Measurements from ENCODE around the gene SPTBN1. TPM values are rescaled to one million over a fixed set of nuclear protein-coding genes. Genes with fewer than 3 reads are reported as not detected.

SPTBN1 gene
- total and polyA plus RNA-seq, 2 of the 13 experiments (the other 11 are each of a cell fraction or from before 2014, with no cell fraction given) = 123 to 299 TPM

- TF ChIP-seq FOXA1 (IDR thresholded peaks at IDR 0.05) = peak; percentile 75
- peak; percentile 96 for TF ChIP-seq FOXA1 (CRISPR knock-in tag; IDR thresholded peaks at IDR 0.05)
- TF ChIP-seq MAZ (IDR thresholded peaks at IDR 0.05; ENCODE audit: borderline replicate concordance, low read depth, low read length) = no peak
- no peak for TF ChIP-seq MAZ (CRISPR knock-in tag; IDR thresholded peaks at IDR 0.05; ENCODE audit: low read depth)
- no peak; the same call in 1 of the 2 replicates for TF ChIP-seq RXRA (CRISPR knock-in tag; IDR thresholded peaks at IDR 0.05)
- TF ChIP-seq EZH2 (conservative IDR thresholded peaks at IDR 0.05; ENCODE audit: low read depth, low read length) = no peak
- no peak for TF ChIP-seq ZNF724P (CRISPR knock-in tag; IDR thresholded peaks at IDR 0.05; ENCODE audit: borderline replicate concordance)
- no peak for TF ChIP-seq NFE2L2 (IDR thresholded peaks at IDR 0.05; ENCODE audit: low read length)
- TF ChIP-seq RNF2 (conservative IDR thresholded peaks at IDR 0.05; ENCODE audit: low read depth) = no peak
- peak; percentile 84 for TF ChIP-seq NCOA2 (CRISPR knock-in tag; IDR thresholded peaks at IDR 0.05)
- no peak for TF ChIP-seq REXO4 (CRISPR knock-in tag; IDR thresholded peaks at IDR 0.05; ENCODE audit: borderline replicate concordance)
- TF ChIP-seq MEIS2 (CRISPR knock-in tag; IDR thresholded peaks at IDR 0.05) = no peak
- no peak; the same call in 1 of the 2 replicates for TF ChIP-seq ZIK1 (CRISPR knock-in tag; IDR thresholded peaks at IDR 0.05; ENCODE audit: borderline replicate concordance, low read depth)
- TF ChIP-seq ZNF382 (CRISPR knock-in tag; IDR thresholded peaks at IDR 0.05; ENCODE audit: borderline replicate concordance) = no peak
- TF ChIP-seq ZNF687 (CRISPR knock-in tag; IDR thresholded peaks at IDR 0.05) = no peak
- no peak for TF ChIP-seq ZNF484 (CRISPR knock-in tag; IDR thresholded peaks at IDR 0.05; ENCODE audit: borderline replicate concordance, low read depth)
- no peak for TF ChIP-seq SMYD3 (CRISPR knock-in tag; IDR thresholded peaks at IDR 0.05)
- no peak for TF ChIP-seq NFAT5 (CRISPR knock-in tag; IDR thresholded peaks at IDR 0.05)
- no peak for TF ChIP-seq JDP2 (CRISPR knock-in tag; IDR thresholded peaks at IDR 0.05; ENCODE audit: borderline replicate concordance)
- peak; percentile 67 for TF ChIP-seq RCOR2 (CRISPR knock-in tag; IDR thresholded peaks at IDR 0.05)
- no peak for TF ChIP-seq ZBTB14 (CRISPR knock-in tag; IDR thresholded peaks at IDR 0.05)
These were observed 89.7 kb downstream of the SPTBN1 start (continued) for GRCh38 chr2:54545702-54546450.
